WTC11 (cell line): Measurements from ENCODE around the gene VWC2. TPM values are rescaled to one million over a fixed set of nuclear protein-coding genes. Genes with fewer than 3 reads are reported as not detected.

Source experiments
- ATAC-seq: fragments of 200-7000 bp; cut with Tn5 transposase; 2 replicates; pipeline ENCODE4 v1.10.0; 2021; ENCODE audit warnings: mild to moderate bottlenecking, moderate library complexity
- CTCF ChIA-PET: fragments of 300-600 bp; sonication (Branson Sonifier 250); formaldehyde crosslinking; loops from one replicate; lab custom pipeline; 2021; ENCODE audit warnings: antibody characterized with exemption; lab: Charles Lee
- POLR2A ChIA-PET: fragments of 350-600 bp; sonication (Branson Sonifier 250); formaldehyde crosslinking; loops from one replicate; lab custom pipeline; 2021; ENCODE audit warnings: antibody characterized with exemption; lab: Charles Lee
- DNase-seq: peaks from one replicate; pipeline ENCODE4 v3.0.0; 2021; ENCODE audit warnings: low spot score
- H3K27ac Mint-ChIP-seq: 2 replicates; pipeline ENCODE4 v1.8.0; 2021; ENCODE audit warnings: mixed read lengths
- H3K27me3 Mint-ChIP-seq: 2 replicates; pipeline ENCODE4 v1.8.0; 2021; ENCODE audit warnings: low read depth, mild to moderate bottlenecking, moderate library complexity, mixed read lengths
- H3K36me3 Mint-ChIP-seq: 2 replicates; pipeline ENCODE4 v1.8.0; 2021; ENCODE audit warnings: mixed read lengths
- H3K4me1 Mint-ChIP-seq: 2 replicates; pipeline ENCODE4 v1.8.0; 2022; ENCODE audit warnings: mixed read lengths
- H3K4me3 Mint-ChIP-seq: 2 replicates; pipeline ENCODE4 v1.8.0; 2021; ENCODE audit warnings: mild to moderate bottlenecking, moderate library complexity, mixed read lengths
- H3K9me3 Mint-ChIP-seq: 2 replicates; pipeline ENCODE4 v1.8.0; 2021; ENCODE audit warnings: mixed read lengths
- CREM ChIP-seq: sonication (generic); formaldehyde crosslinking; IDR thresholded peaks from 2 replicates; pipeline ENCODE4 v1.8.1; 2022; ENCODE audit warnings: mild to moderate bottlenecking, missing genetic modification reagents, moderate library complexity
- ETV6 ChIP-seq: sonication (generic); formaldehyde crosslinking; IDR thresholded peaks from 2 replicates; pipeline ENCODE4 v1.8.1; 2022; ENCODE audit warnings: mild to moderate bottlenecking, missing genetic modification reagents
- HMGA2 ChIP-seq: fragments of 250-450 bp; sonication (Bioruptor Pico); IDR thresholded peaks from 2 replicates; pipeline ENCODE4 v1.4.0; 2021; ENCODE audit warnings: mild to moderate bottlenecking, moderate library complexity
- SMAD3 ChIP-seq: sonication (generic); formaldehyde crosslinking; IDR thresholded peaks from 2 replicates; pipeline ENCODE4 v1.8.0; 2022; ENCODE audit warnings: missing genetic modification reagents, mild to moderate bottlenecking, borderline replicate concordance
- ZNF138 ChIP-seq: sonication (generic); formaldehyde crosslinking; conservative IDR thresholded peaks from 2 replicates; pipeline ENCODE4 v1.8.1; 2022; ENCODE audit warnings: mild to moderate bottlenecking, moderate library complexity, missing genetic modification reagents
- ZNF317 ChIP-seq: sonication (generic); formaldehyde crosslinking; IDR thresholded peaks from 2 replicates; pipeline ENCODE4 v1.8.1; 2023; ENCODE audit warnings: low read depth, mild to moderate bottlenecking, moderate library complexity, missing genetic modification reagents, borderline replicate concordance
- ZNF671 ChIP-seq: fragments of 250-450 bp; sonication (Bioruptor Pico); IDR thresholded peaks from 2 replicates; pipeline ENCODE4 v1.8.0; 2021; ENCODE audit warnings: mild to moderate bottlenecking
- total RNA-seq: library from RNA; stranded (reverse); gene quantifications from 3 replicates; pipeline ENCODE4 v1.2.3, GENCODE V29; 2021
- TF ChIP-seq, protein P1 (sequence below): sonication (generic); formaldehyde crosslinking; IDR thresholded peaks from 2 replicates; pipeline ENCODE4 v1.8.1; 2023; ENCODE audit warnings: mild to moderate bottlenecking, moderate library complexity, missing genetic modification reagents
- TF ChIP-seq, protein P2 (sequence below): sonication (generic); formaldehyde crosslinking; IDR thresholded peaks from 2 replicates; pipeline ENCODE4 v1.8.0; 2023; ENCODE audit warnings: mild to moderate bottlenecking, missing genetic modification reagents
- TF ChIP-seq, protein P3 (sequence below): sonication (generic); formaldehyde crosslinking; IDR thresholded peaks from 2 replicates; pipeline ENCODE4 v1.8.1; 2023; ENCODE audit warnings: mild to moderate bottlenecking, missing genetic modification reagents, borderline replicate concordance
- TF ChIP-seq, protein P4 (sequence below): sonication (generic); formaldehyde crosslinking; IDR thresholded peaks from 2 replicates; pipeline ENCODE4 v1.8.0; 2023; ENCODE audit warnings: missing genetic modification reagents, mild to moderate bottlenecking, borderline replicate concordance
- TF ChIP-seq, protein P5 (sequence below): sonication (generic); formaldehyde crosslinking; IDR thresholded peaks from 2 replicates; pipeline ENCODE4 v1.8.0; 2022; ENCODE audit warnings: mild to moderate bottlenecking, missing genetic modification reagents
- TF ChIP-seq, protein P6 (sequence below): sonication (generic); formaldehyde crosslinking; IDR thresholded peaks from 2 replicates; pipeline ENCODE4 v1.8.1; 2022; ENCODE audit warnings: missing genetic modification reagents, borderline replicate concordance
- TF ChIP-seq, protein P7 (sequence below): sonication (generic); formaldehyde crosslinking; IDR thresholded peaks from 2 replicates; pipeline ENCODE4 v1.8.1; 2022; ENCODE audit warnings: mild to moderate bottlenecking, moderate library complexity, missing genetic modification reagents

The VWC2 gene
- total RNA-seq, 1 experiment from 2014 or later, result 0.79 TPM

DNA sequence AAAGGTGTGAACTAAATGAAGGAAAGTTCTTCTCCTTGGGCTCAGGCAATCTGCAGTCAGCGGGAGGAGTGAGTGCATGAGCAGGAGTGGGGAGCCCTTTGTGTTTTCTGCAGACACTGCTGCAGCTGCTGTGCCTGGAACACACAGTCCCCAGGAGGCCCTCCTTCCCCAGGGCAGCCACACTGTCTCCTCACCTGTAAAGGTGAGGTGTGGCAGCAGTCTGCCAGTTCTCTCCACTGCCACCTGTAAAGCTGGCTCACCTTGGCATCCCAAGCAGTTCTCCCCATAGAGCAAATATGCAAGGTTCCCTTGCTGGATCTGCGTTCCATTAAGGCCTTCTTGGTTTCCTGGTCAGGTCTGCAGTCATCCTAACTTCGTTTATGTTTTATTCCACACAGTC, 5.2 kb upstream of the VWC2 start:
- Mint-ChIP-seq H3K27me3 (peaks cover 42% of the 10 kb centered on the region), H3K4me3 (no peak overlapping the region)

DNA sequence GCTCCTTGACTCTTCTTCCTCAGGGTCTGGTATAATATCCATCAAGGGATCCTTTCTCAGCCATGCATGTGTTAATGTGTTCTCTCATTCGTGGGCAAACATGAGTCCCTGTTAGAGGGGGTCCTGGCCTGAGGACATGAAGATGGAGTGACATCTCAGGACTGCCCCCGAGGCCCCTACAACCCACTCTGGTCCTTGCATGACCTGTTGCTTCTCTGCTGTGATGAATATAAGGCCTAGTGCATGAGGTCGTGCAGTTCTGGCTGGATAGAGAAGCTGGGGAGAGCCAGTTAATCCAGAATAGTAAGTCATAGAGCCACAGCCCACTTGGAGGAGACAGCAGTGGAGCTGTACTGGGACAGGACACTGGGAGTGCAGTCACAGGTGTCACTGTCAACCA, 4.6 kb upstream of the VWC2 start:
- CTCF ChIA-PET, result no interaction called here
- Mint-ChIP-seq H3K27me3 (peaks cover 43% of the 10 kb centered on the region), H3K4me3 (no peak overlapping the region), H3K27ac (no peak overlapping the region), H3K36me3 (peaks cover 5% of the 10 kb centered on the region; the same call in 1 of the 2 replicates), H3K9me3 (0 out of 2 replicates have a peak, but pooled peaks cover 3% of the 10 kb centered on the region), H3K4me1 (peaks cover 44% of the 10 kb centered on the region)
- POLR2A ChIA-PET, result no interaction called here
- TF ChIP-seq SMAD3 (no peak), ZNF317 (CRISPR knock-in tag) (no peak)
- TF ChIP-seq, protein P1, sequence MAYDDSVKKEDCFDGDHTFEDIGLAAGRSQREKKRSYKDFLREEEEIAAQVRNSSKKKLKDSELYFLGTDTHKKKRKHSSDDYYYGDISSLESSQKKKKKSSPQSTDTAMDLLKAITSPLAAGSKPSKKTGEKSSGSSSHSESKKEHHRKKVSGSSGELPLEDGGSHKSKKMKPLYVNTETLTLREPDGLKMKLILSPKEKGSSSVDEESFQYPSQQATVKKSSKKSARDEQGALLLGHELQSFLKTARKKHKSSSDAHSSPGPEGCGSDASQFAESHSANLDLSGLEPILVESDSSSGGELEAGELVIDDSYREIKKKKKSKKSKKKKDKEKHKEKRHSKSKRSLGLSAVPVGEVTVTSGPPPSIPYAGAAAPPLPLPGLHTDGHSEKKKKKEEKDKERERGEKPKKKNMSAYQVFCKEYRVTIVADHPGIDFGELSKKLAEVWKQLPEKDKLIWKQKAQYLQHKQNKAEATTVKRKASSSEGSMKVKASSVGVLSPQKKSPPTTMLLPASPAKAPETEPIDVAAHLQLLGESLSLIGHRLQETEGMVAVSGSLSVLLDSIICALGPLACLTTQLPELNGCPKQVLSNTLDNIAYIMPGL (CRISPR knock-in tag), result no peak
- no peak for DNase-seq
- no peak for ATAC-seq

More for the DNA sequence above, 5.2 kb upstream of the VWC2 start:
- Mint-ChIP-seq H3K4me1 (peaks cover 47% of the 10 kb centered on the region), H3K36me3 (peaks cover 5% of the 10 kb centered on the region; the same call in 1 of the 2 replicates), H3K27ac (no peak overlapping the region), H3K9me3 (0 out of 2 replicates have a peak, but pooled peaks cover 3% of the 10 kb centered on the region)
- DNase-seq (no peak), ATAC-seq (no peak)
- ChIA-PET POLR2A (no interaction called here), CTCF (no interaction called here)
- TF ChIP-seq, protein P2, sequence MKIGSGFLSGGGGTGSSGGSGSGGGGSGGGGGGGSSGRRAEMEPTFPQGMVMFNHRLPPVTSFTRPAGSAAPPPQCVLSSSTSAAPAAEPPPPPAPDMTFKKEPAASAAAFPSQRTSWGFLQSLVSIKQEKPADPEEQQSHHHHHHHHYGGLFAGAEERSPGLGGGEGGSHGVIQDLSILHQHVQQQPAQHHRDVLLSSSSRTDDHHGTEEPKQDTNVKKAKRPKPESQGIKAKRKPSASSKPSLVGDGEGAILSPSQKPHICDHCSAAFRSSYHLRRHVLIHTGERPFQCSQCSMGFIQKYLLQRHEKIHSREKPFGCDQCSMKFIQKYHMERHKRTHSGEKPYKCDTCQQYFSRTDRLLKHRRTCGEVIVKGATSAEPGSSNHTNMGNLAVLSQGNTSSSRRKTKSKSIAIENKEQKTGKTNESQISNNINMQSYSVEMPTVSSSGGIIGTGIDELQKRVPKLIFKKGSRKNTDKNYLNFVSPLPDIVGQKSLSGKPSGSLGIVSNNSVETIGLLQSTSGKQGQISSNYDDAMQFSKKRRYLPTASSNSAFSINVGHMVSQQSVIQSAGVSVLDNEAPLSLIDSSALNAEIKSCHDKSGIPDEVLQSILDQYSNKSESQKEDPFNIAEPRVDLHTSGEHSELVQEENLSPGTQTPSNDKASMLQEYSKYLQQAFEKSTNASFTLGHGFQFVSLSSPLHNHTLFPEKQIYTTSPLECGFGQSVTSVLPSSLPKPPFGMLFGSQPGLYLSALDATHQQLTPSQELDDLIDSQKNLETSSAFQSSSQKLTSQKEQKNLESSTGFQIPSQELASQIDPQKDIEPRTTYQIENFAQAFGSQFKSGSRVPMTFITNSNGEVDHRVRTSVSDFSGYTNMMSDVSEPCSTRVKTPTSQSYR (CRISPR knock-in tag), result no peak
- TF ChIP-seq, protein P3, sequence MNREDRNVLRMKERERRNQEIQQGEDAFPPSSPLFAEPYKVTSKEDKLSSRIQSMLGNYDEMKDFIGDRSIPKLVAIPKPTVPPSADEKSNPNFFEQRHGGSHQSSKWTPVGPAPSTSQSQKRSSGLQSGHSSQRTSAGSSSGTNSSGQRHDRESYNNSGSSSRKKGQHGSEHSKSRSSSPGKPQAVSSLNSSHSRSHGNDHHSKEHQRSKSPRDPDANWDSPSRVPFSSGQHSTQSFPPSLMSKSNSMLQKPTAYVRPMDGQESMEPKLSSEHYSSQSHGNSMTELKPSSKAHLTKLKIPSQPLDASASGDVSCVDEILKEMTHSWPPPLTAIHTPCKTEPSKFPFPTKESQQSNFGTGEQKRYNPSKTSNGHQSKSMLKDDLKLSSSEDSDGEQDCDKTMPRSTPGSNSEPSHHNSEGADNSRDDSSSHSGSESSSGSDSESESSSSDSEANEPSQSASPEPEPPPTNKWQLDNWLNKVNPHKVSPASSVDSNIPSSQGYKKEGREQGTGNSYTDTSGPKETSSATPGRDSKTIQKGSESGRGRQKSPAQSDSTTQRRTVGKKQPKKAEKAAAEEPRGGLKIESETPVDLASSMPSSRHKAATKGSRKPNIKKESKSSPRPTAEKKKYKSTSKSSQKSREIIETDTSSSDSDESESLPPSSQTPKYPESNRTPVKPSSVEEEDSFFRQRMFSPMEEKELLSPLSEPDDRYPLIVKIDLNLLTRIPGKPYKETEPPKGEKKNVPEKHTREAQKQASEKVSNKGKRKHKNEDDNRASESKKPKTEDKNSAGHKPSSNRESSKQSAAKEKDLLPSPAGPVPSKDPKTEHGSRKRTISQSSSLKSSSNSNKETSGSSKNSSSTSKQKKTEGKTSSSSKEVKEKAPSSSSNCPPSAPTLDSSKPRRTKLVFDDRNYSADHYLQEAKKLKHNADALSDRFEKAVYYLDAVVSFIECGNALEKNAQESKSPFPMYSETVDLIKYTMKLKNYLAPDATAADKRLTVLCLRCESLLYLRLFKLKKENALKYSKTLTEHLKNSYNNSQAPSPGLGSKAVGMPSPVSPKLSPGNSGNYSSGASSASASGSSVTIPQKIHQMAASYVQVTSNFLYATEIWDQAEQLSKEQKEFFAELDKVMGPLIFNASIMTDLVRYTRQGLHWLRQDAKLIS (CRISPR knock-in tag), result no peak
- no peak for TF ChIP-seq HMGA2 (CRISPR knock-in tag)

DNA sequence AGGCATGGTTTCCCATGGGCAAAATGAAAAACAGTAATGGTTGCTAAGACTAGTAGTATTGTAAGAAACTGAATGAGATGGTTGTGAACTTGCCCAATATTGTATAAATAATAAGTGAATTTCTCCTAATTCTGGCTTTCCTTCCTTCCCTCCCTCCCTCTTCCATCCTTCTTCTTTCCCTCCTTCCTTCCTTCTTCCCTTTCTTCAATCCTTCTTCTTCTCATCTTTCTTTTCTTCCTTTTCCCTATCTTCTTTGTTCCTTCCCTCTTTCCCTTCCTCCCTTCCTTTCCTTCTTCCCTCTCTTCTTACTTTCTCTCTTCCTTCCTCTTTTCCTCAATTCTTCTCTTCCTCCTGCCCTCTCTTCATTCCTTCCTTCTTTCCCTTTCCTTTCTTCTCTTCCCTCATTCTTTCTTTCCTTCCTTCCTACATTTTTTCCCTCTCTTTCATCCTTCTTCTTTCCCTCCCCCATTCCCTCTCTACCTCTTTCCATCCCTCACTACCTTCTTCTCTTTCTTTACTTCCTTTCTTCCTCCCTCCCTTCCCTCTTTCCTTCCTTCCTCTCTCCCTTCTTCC, 4.1 kb upstream of the VWC2 start:
- TF ChIP-seq, protein P4, sequence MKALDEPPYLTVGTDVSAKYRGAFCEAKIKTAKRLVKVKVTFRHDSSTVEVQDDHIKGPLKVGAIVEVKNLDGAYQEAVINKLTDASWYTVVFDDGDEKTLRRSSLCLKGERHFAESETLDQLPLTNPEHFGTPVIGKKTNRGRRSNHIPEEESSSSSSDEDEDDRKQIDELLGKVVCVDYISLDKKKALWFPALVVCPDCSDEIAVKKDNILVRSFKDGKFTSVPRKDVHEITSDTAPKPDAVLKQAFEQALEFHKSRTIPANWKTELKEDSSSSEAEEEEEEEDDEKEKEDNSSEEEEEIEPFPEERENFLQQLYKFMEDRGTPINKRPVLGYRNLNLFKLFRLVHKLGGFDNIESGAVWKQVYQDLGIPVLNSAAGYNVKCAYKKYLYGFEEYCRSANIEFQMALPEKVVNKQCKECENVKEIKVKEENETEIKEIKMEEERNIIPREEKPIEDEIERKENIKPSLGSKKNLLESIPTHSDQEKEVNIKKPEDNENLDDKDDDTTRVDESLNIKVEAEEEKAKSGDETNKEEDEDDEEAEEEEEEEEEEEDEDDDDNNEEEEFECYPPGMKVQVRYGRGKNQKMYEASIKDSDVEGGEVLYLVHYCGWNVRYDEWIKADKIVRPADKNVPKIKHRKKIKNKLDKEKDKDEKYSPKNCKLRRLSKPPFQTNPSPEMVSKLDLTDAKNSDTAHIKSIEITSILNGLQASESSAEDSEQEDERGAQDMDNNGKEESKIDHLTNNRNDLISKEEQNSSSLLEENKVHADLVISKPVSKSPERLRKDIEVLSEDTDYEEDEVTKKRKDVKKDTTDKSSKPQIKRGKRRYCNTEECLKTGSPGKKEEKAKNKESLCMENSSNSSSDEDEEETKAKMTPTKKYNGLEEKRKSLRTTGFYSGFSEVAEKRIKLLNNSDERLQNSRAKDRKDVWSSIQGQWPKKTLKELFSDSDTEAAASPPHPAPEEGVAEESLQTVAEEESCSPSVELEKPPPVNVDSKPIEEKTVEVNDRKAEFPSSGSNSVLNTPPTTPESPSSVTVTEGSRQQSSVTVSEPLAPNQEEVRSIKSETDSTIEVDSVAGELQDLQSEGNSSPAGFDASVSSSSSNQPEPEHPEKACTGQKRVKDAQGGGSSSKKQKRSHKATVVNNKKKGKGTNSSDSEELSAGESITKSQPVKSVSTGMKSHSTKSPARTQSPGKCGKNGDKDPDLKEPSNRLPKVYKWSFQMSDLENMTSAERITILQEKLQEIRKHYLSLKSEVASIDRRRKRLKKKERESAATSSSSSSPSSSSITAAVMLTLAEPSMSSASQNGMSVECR (CRISPR knock-in tag), result no peak
- TF ChIP-seq ZNF138, result no peak
- TF ChIP-seq ZNF671 (CRISPR knock-in tag), result no peak
- TF ChIP-seq, protein P5, sequence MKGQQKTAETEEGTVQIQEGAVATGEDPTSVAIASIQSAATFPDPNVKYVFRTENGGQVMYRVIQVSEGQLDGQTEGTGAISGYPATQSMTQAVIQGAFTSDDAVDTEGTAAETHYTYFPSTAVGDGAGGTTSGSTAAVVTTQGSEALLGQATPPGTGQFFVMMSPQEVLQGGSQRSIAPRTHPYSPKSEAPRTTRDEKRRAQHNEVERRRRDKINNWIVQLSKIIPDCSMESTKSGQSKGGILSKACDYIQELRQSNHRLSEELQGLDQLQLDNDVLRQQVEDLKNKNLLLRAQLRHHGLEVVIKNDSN, result no peak
- TF ChIP-seq, protein P6, sequence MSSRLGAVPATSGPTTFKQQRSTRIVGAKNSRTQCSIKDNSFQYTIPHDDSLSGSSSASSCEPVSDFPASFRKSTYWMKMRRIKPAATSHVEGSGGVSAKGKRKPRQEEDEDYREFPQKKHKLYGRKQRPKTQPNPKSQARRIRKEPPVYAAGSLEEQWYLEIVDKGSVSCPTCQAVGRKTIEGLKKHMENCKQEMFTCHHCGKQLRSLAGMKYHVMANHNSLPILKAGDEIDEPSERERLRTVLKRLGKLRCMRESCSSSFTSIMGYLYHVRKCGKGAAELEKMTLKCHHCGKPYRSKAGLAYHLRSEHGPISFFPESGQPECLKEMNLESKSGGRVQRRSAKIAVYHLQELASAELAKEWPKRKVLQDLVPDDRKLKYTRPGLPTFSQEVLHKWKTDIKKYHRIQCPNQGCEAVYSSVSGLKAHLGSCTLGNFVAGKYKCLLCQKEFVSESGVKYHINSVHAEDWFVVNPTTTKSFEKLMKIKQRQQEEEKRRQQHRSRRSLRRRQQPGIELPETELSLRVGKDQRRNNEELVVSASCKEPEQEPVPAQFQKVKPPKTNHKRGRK (CRISPR knock-in tag), result peak; percentile 65; the same call in 1 of the 2 replicates
- TF ChIP-seq, protein P7, sequence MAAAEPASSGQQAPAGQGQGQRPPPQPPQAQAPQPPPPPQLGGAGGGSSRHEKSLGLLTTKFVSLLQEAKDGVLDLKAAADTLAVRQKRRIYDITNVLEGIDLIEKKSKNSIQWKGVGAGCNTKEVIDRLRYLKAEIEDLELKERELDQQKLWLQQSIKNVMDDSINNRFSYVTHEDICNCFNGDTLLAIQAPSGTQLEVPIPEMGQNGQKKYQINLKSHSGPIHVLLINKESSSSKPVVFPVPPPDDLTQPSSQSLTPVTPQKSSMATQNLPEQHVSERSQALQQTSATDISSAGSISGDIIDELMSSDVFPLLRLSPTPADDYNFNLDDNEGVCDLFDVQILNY (CRISPR knock-in tag), result no peak
- no peak for TF ChIP-seq CREM (CRISPR knock-in tag)
- TF ChIP-seq ETV6 (CRISPR knock-in tag), result no peak
- Mint-ChIP-seq H3K9me3 (0 out of 2 replicates have a peak, but pooled peaks cover 2% of the 10 kb centered on the region), H3K4me3 (no peak overlapping the region), H3K27me3 (peaks cover 48% of the 10 kb centered on the region), H3K36me3 (peaks cover 4% of the 10 kb centered on the region; the same call in 1 of the 2 replicates), H3K4me1 (peaks cover 41% of the 10 kb centered on the region), H3K27ac (no peak overlapping the region)
- ATAC-seq (no peak), DNase-seq (no peak)
- POLR2A ChIA-PET, result no interaction called here
- CTCF ChIA-PET, result no interaction called here
